IMR-90 (cell line): Measurements from ENCODE around the gene ZNF718. TPM values are rescaled to one million over a fixed set of nuclear protein-coding genes. Genes with fewer than 3 reads are reported as not detected.

Source experiments
- ATAC-seq: fragments of 200-7000 bp; cut with Tn5 transposase; 2 replicates; pipeline ENCODE4 v1.9.1; 2020; ENCODE audit warnings: low read depth, mild to moderate bottlenecking, moderate library complexity
- BruUV-seq: library from RNA; stranded (reverse); fragments of 400-500 nt; replicated peaks from 2 replicates; lab custom pipeline; 2021; lab: Mats Ljungman, UMichigan
- CTCF ChIA-PET: fragments of 300-600 bp; formaldehyde crosslinking; extraction: SDS; loops from one replicate; lab custom pipeline; 2021; ENCODE audit warnings: antibody characterized with exemption; lab: Yijun Ruan, JAX
- POLR2A ChIA-PET: fragments of 300-600 bp; sonication (Branson Sonifier 250); formaldehyde crosslinking; loops from one replicate; lab custom pipeline; 2022; ENCODE audit warnings: antibody characterized with exemption; ENCODE audit not compliant: unreplicated experiment; lab: Charles Lee
- DNase-seq: peaks from one replicate; pipeline ENCODE4 v3.0.0; 2013
- H2AFZ ChIP-seq: replicated peaks from 2 replicates; pipeline ENCODE3; 2013; ENCODE audit warnings: low read length, mild to moderate bottlenecking; ENCODE audit not compliant: poor library complexity
- H2AK5ac ChIP-seq: 2 replicates; pipeline ENCODE4 v1.6.1; 2013; ENCODE audit warnings: low read depth, low read length, inconsistent platforms
- H2AK9ac ChIP-seq: replicated peaks from 2 replicates; pipeline ENCODE3; 2013; ENCODE audit warnings: mild to moderate bottlenecking, low read depth, low read length, moderate library complexity; ENCODE audit not compliant: poor library complexity
- H2BK120ac ChIP-seq: 2 replicates; pipeline ENCODE4 v1.6.1; 2013; ENCODE audit warnings: low read depth, low read length, inconsistent platforms
- H2BK15ac ChIP-seq: 3 replicates; pipeline ENCODE4 v1.6.1; 2013; ENCODE audit warnings: low read depth, low read length, inconsistent platforms
- H2BK20ac ChIP-seq: 2 replicates; pipeline ENCODE4 v1.6.1; 2013; ENCODE audit warnings: low read depth, mild to moderate bottlenecking, inconsistent platforms, low read length, moderate library complexity
- H2BK5ac ChIP-seq: 2 replicates; pipeline ENCODE4 v1.6.1; 2013; ENCODE audit warnings: mild to moderate bottlenecking, low read depth, low read length, inconsistent platforms; ENCODE audit not compliant: poor library complexity, severe bottlenecking
- H3K14ac ChIP-seq: replicated peaks from 2 replicates; pipeline ENCODE4 v1.6.1; 2013; ENCODE audit warnings: low read depth, low read length, inconsistent platforms
- H3K18ac ChIP-seq: 2 replicates; pipeline ENCODE4 v1.6.1; 2013; ENCODE audit warnings: low read depth, low read length, control low read depth
- H3K23ac ChIP-seq: 2 replicates; pipeline ENCODE4 v1.6.1; 2013; ENCODE audit warnings: low read depth, low read length, inconsistent platforms
- H3K27ac ChIP-seq: 2 replicates; pipeline ENCODE4 v1.5.1; 2013; ENCODE audit warnings: mild to moderate bottlenecking, control low read depth, low read length; ENCODE audit not compliant: insufficient read depth
- H3K27me3 ChIP-seq: 2 replicates; pipeline ENCODE4 v1.6.1; 2013; ENCODE audit warnings: low read length; ENCODE audit not compliant: control insufficient read depth, insufficient read depth
- H3K36me3 ChIP-seq: 2 replicates; pipeline ENCODE4 v1.6.1; 2013; ENCODE audit warnings: low read length, mixed read lengths; ENCODE audit not compliant: control insufficient read depth, insufficient read depth
- H3K4ac ChIP-seq: 2 replicates; pipeline ENCODE4 v1.6.1; 2013; ENCODE audit warnings: low read depth, low read length, inconsistent platforms
- H3K4me1 ChIP-seq: 2 replicates; pipeline ENCODE4 v1.6.1; 2013; ENCODE audit warnings: low read length, mixed read lengths; ENCODE audit not compliant: control insufficient read depth, insufficient read depth
- H3K4me2 ChIP-seq: 2 replicates; pipeline ENCODE4 v1.6.1; 2013; ENCODE audit warnings: low read depth, mild to moderate bottlenecking, control low read depth, low read length, moderate library complexity
- H3K4me3 ChIP-seq: 2 replicates; pipeline ENCODE4 v1.5.1; 2013; ENCODE audit warnings: low read depth, mild to moderate bottlenecking, control low read depth, low read length, moderate library complexity; ENCODE audit not compliant: insufficient read depth
- H3K56ac ChIP-seq: 2 replicates; pipeline ENCODE4 v1.6.1; 2013; ENCODE audit warnings: low read length, inconsistent platforms; ENCODE audit not compliant: insufficient read depth; ENCODE audit errors: extremely low read depth
- H3K79me1 ChIP-seq, 2 experiments: 2 replicates each; pipeline ENCODE4 v1.6.1; 2013; ENCODE audit warnings: low read length in 2 of 2, inconsistent platforms in 1 of 2, low read depth in 1 of 2
- H3K9ac ChIP-seq: 2 replicates; pipeline ENCODE4 v1.6.1; 2013; ENCODE audit warnings: low read depth, low read length, control low read depth
- H3K9me1 ChIP-seq: 2 replicates; pipeline ENCODE4 v1.6.1; 2013; ENCODE audit warnings: low read length, inconsistent platforms; ENCODE audit not compliant: insufficient read depth
- H3K9me3 ChIP-seq: 2 replicates; pipeline ENCODE4 v1.6.1; 2013; ENCODE audit warnings: low read length; ENCODE audit not compliant: control insufficient read depth, insufficient read depth
- H4K20me1 ChIP-seq: 2 replicates; pipeline ENCODE4 v1.6.1; 2013; ENCODE audit warnings: low read length, inconsistent platforms; ENCODE audit not compliant: insufficient read depth
- H4K5ac ChIP-seq: 2 replicates; pipeline ENCODE4 v1.6.1; 2013; ENCODE audit warnings: mild to moderate bottlenecking, low read depth, low read length, control low read depth
- H4K8ac ChIP-seq, 2 experiments: 2 replicates each; pipeline ENCODE4 v1.6.1; 2013; ENCODE audit warnings: low read depth in 2 of 2, low read length in 2 of 2, control low read depth in 1 of 2, inconsistent platforms in 1 of 2
- H4K91ac ChIP-seq: 2 replicates; pipeline ENCODE4 v1.6.1; 2013; ENCODE audit warnings: low read depth, low read length, inconsistent platforms; ENCODE audit not compliant: insufficient read depth
- CTCF ChIP-seq: conservative IDR thresholded peaks from 2 replicates; pipeline ENCODE4 v1.5.1; 2012; ENCODE audit warnings: mild to moderate bottlenecking, low read depth, low read length, improper control_type of control experiment
- WGBS, 2 experiments: methylation state at CpG; one replicate each; pipeline versions ENCODE4 v1.1.5 to v1.1.7; 2013; ENCODE audit warnings: missing lambda C conversion rate in 2 of 2; ENCODE audit not compliant: insufficient read length in 1 of 2; ENCODE audit errors: extremely low coverage in 2 of 2; 5-methylcytosine and 5-hydroxymethylcytosine counted together
- dilution Hi-C: fragments of 300-500 bp; cut with HindIII; formaldehyde crosslinking; loops from one replicate; pipeline ENCODE4 v1.14.3; 2018; ENCODE audit warnings: low sequenced_read_pairs; ENCODE audit not compliant: unreplicated experiment
- in situ Hi-C: fragments of 300-500 bp; cut with MboI; formaldehyde crosslinking; loops from 3 replicates; pipeline ENCODE4 v1.14.3; 2019; ENCODE audit warnings: low sequenced_read_pairs, inconsistent platforms, mixed read lengths
- intact Hi-C: fragments of 100-400 bp; cut with micrococcal nuclease; formaldehyde crosslinking; loops from 2 replicates; pipeline ENCODE4 v1.10.0; 2022
- polyA plus RNA-seq, 3 experiments: library from polyadenylated mRNA; depleted of rRNA; stranded (reverse); fragments of >200 nt; gene quantifications; 2 replicates each; pipeline ENCODE4 v1.2.3, GENCODE V29; 2012; ENCODE audit warnings: low replicate concordance in 1 of 3
- total RNA-seq: library from RNA; depleted of rRNA; stranded (reverse); fragments of >200 nt; gene quantifications from 2 replicates; pipeline ENCODE4 v1.2.3, GENCODE V29; 2012

The ZNF718 gene
- total and polyA plus RNA-seq, 2 of the 4 experiments (the other 2 are of a cell fraction): 1.1 to 1.8 TPM

DNA sequence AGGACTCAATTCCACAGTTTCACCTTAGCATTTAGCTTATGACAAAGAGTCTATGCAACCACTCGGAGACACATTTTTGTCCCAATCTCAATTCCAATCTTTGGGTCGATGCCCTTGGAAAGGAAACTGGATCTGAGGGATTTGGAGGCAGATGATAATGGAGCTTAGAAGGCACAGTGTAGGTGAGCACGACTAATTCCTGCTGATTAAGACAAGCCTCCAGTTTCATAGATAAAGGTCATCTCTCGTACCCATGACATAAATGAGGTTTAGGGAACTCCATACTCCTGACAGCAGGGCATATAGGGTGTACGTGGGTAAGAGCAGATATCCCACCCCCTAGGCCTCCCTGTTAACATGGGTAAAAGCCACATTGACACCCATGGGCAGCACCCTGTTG lies 24.4 kb upstream of the ZNF718 start:
- intact Hi-C loops: no loop called here
- no peak overlapping the region for H3K4ac ChIP-seq
- no peak overlapping the region for H3K27ac ChIP-seq
- no peak overlapping the region for H4K91ac ChIP-seq
- in situ Hi-C loops: no loop called here
- DNase-seq (no peak), ATAC-seq (no peak)
- dilution Hi-C loops: no loop called here
- no peak overlapping the region for H2BK15ac ChIP-seq
- H4K5ac ChIP-seq: no peak overlapping the region
- no peak overlapping the region for H2BK120ac ChIP-seq
- no peak overlapping the region for H2AFZ ChIP-seq
- H2AK9ac ChIP-seq: no peak overlapping the region
- no peak for TF ChIP-seq CTCF
- no peak overlapping the region for H4K8ac ChIP-seq
- H3K79me1 ChIP-seq: no peaks in the 10 kb centered on the region
- BruUV-seq: no TSS peak
- H2BK20ac ChIP-seq: no peak overlapping the region
- H3K56ac ChIP-seq: no peak overlapping the region
- H3K18ac ChIP-seq: no peak overlapping the region
- H4K20me1 ChIP-seq: no peaks in the 10 kb centered on the region
- no CpG with 5 or more reads among the region's 5 CpGs for WGBS, 2 experiments
- H3K36me3 ChIP-seq: no peaks in the 10 kb centered on the region
- no peak overlapping the region for H2AK5ac ChIP-seq
- H3K4me3 ChIP-seq: no peak overlapping the region
- CTCF ChIA-PET: no interaction called here
- H3K9me1 ChIP-seq: no peaks in the 10 kb centered on the region
- no peak overlapping the region for H3K4me2 ChIP-seq
- no peaks in the 10 kb centered on the region for H3K4me1 ChIP-seq
- peaks cover 44% of the 10 kb centered on the region for H3K9me3 ChIP-seq
- H3K27me3 ChIP-seq: no peaks in the 10 kb centered on the region
- H3K23ac ChIP-seq: no peak overlapping the region
- H3K9ac ChIP-seq: no peak overlapping the region
- no peak overlapping the region for H3K14ac ChIP-seq
- POLR2A ChIA-PET: no interaction called here
- H2BK5ac ChIP-seq: no peak overlapping the region
